CD4-positive, alpha-beta memory T cell (primary cell): ENCODE measurements around the gene CCDC180. TPM values are rescaled to one million over a fixed set of nuclear protein-coding genes. Genes with fewer than 3 reads are reported as not detected.

Source experiments
- CTCF ChIA-PET: fragments of 350-600 bp; sonication (Branson Sonifier 250); formaldehyde crosslinking; loops from one replicate; lab custom pipeline; 2021; ENCODE audit warnings: inconsistent platforms; ENCODE audit not compliant: partially characterized antibody; lab: Charles Lee
- POLR2A ChIA-PET: fragments of 350-600 bp; sonication (Branson Sonifier 250); formaldehyde crosslinking; loops from one replicate; lab custom pipeline; 2021; ENCODE audit not compliant: partially characterized antibody; lab: Charles Lee
- DNase-seq, 5 donors: peaks; one replicate each; pipeline versions ENCODE4 v3.0.0 to v3.0.0-alpha.2; 2020 to 2022; ENCODE audit warnings: mixed read lengths in 1 of 5
- H3K27ac ChIP-seq: one replicate; pipeline ENCODE4 v1.7.0; 2013; ENCODE audit warnings: low read depth, low read length
- H3K27me3 ChIP-seq: 2 replicates; pipeline ENCODE4 v1.7.0; 2013; ENCODE audit warnings: mild to moderate bottlenecking, low read length, moderate library complexity; ENCODE audit not compliant: insufficient read depth
- H3K36me3 ChIP-seq: 2 replicates; pipeline ENCODE4 v1.7.0; 2013; ENCODE audit warnings: mild to moderate bottlenecking, low read length, moderate library complexity; ENCODE audit not compliant: insufficient read depth
- H3K4me1 ChIP-seq: 2 replicates; pipeline ENCODE4 v1.7.0; 2013; ENCODE audit warnings: mild to moderate bottlenecking, low read length, moderate library complexity; ENCODE audit not compliant: insufficient read depth
- H3K4me3 ChIP-seq, 2 donors: one replicate each; pipeline ENCODE4 v1.7.0; 2013; ENCODE audit warnings: low read length in 2 of 2, mild to moderate bottlenecking in 1 of 2
- H3K9me3 ChIP-seq, 2 donors: one replicate each; pipeline ENCODE4 v1.7.0; 2013; ENCODE audit warnings: low read length in 2 of 2, control low read depth in 1 of 2; ENCODE audit not compliant: control insufficient read depth in 1 of 2
- H3K27ac Mint-ChIP-seq, 7 donors: one replicate each; pipeline ENCODE4 v1.8.0; 2020 to 2021; ENCODE audit warnings: mixed read lengths in 7 of 7, mild to moderate bottlenecking in 6 of 7, inconsistent platforms in 3 of 7, moderate library complexity in 3 of 7
- H3K27me3 Mint-ChIP-seq, 2 donors: one replicate each; pipeline ENCODE4 v1.8.0; 2020 to 2021; ENCODE audit warnings: mixed read lengths in 2 of 2
- H3K36me3 Mint-ChIP-seq, 2 donors: one replicate each; pipeline ENCODE4 v1.8.0; 2020 to 2021; ENCODE audit warnings: mixed read lengths in 2 of 2, inconsistent platforms in 1 of 2, mild to moderate bottlenecking in 1 of 2
- H3K4me1 Mint-ChIP-seq, 4 donors: one replicate each; pipeline ENCODE4 v1.8.0; 2020 to 2021; ENCODE audit warnings: mixed read lengths in 4 of 4, mild to moderate bottlenecking in 1 of 4
- H3K4me3 Mint-ChIP-seq, 8 donors: one replicate each; pipeline ENCODE4 v1.8.0; 2020 to 2021; ENCODE audit warnings: mixed read lengths in 8 of 8, mild to moderate bottlenecking in 7 of 8, moderate library complexity in 6 of 8, inconsistent platforms in 3 of 8
- H3K9me3 Mint-ChIP-seq, 8 donors: one replicate each; pipeline ENCODE4 v1.8.0; 2020 to 2021; ENCODE audit warnings: mixed read lengths in 8 of 8, mild to moderate bottlenecking in 5 of 8, inconsistent platforms in 3 of 8, moderate library complexity in 1 of 8
- intact Hi-C: fragments of 100-400 bp; cut with micrococcal nuclease; formaldehyde crosslinking; loops from one replicate; pipeline ENCODE4 v1.15.1; 2023
- polyA plus RNA-seq, 2 donors: library from polyadenylated mRNA; unstranded; fragments of 300-500 nt; fragmentation: Illumina TruSeq; gene quantifications; one replicate each; pipeline ENCODE4 v1.2.3, GENCODE V29; 2021
- total RNA-seq, 2 experiments: library from RNA; stranded (reverse); gene quantifications; one replicate each; pipeline ENCODE4 v1.2.3, GENCODE V29; 2021

CCDC180 gene
- total and polyA plus RNA-seq, 4 experiments from 2014 or later, result 1.4 to 14.2 (median 12.1) TPM; not detected in 1

- Histone ChIP-seq H3K36me3 (no peaks in the 10 kb centered on the region), H3K27me3 (no peaks in the 10 kb centered on the region), H3K9me3 (no peaks in the 10 kb centered on the region), H3K4me1 (no peaks in the 10 kb centered on the region), H3K4me3 (no peak overlapping the region), H3K27ac (no peak overlapping the region)
- DNase-seq, result no peak
- ChIA-PET POLR2A (no interaction called here), CTCF (no interaction called here)
- Mint-ChIP-seq H3K9me3 (peaks cover 0 to 2% (median 0%) of the 10 kb centered on the region in 8 donors), H3K27me3 (no peaks in the 10 kb centered on the region), H3K36me3 (peaks cover 25 to 37% of the 10 kb centered on the region in 2 donors), H3K4me3 (no peak overlapping the region), H3K4me1 (peaks cover 0 to 1% (median under 1%) of the 10 kb centered on the region in 4 donors), H3K27ac (no peak overlapping the region)
- intact Hi-C loops, result no loop called here
Measured at GRCh38 chr9:97357056-97357455, 49.6 kb downstream of the CCDC180 start.

Other genes with a start within 250 kb of the CCDC180 start
- gene TDRD7, start 104.4 kb downstream of the CCDC180 start, total RNA-seq, result 10 to 100 TPM; 12.7 to 13.6 TPM
- gene TDRD7, start 104.4 kb downstream of the CCDC180 start, polyA plus RNA-seq, result 10 to 100 TPM in 1 of 2 donors, 1 to 10 TPM in 1; 5.6 to 10.1 TPM
- gene TMOD1, start 194.0 kb downstream of the CCDC180 start, total RNA-seq, result 1 to 10 TPM; 2.6 to 2.7 TPM
- gene TMOD1, start 194.0 kb downstream of the CCDC180 start, polyA plus RNA-seq, result 1 to 10 TPM; 2.1 to 3.3 TPM